IPS-NIHi11 (cell line): ENCODE data around the gene WDR55.
A peak's percentile ranks its signal among the peaks of the same experiment; 100 is the strongest.
"Not testable (repeated sequence)": the region's sequence is repeated elsewhere in the genome, so short reads cannot be mapped to it uniquely, and the experiment has no call there.

Experiments
- DNase-seq: peaks from one replicate; pipeline ENCODE4 v3.0.0; 2012; ENCODE audit warnings: mixed read lengths, low spot score

Gene WDR55

GRCh38 chr5:140658870-140659269, 5.8 kb upstream of the WDR55 start:
- DNase-seq = no peak

- not testable (repeated sequence) for DNase-seq
Observed at GRCh38 chr5:140660371-140660770, 4.3 kb upstream of the WDR55 start.

- no peak for DNase-seq
Observed at GRCh38 chr5:140664030-140664358, 710 bp upstream of the WDR55 start.

GRCh38 chr5:140671035-140671434, 6.3 kb downstream of the WDR55 start:
- not testable (repeated sequence) for DNase-seq

- DNase-seq = no peak
Observed at GRCh38 chr5:140671472-140672125, 6.9 kb downstream of the WDR55 start.

- peak; percentile 22 for DNase-seq
Observed at GRCh38 chr5:140672455-140673186, 7.9 kb downstream of the WDR55 start.

- DNase-seq = peak; percentile 55
Observed at GRCh38 chr5:140673187-140673976, 8.7 kb downstream of the WDR55 start, which contains the start of gene DND1. Gene DND1 (minus strand): TSS chr5:140673576. CDS start chr5:140673542, 34 bp downstream.

GRCh38 chr5:140674211-140674610, 9.5 kb downstream of the WDR55 start:
- no peak for DNase-seq

GRCh38 chr5:140674629-140675028, 9.9 kb downstream of the WDR55 start:
- DNase-seq = no peak

- DNase-seq = no peak
Observed at GRCh38 chr5:140677947-140678346, 13.2 kb downstream of the WDR55 start.

GRCh38 chr5:140678993-140679392, 14.3 kb downstream of the WDR55 start:
- DNase-seq = no peak

GRCh38 chr5:140690376-140690932, 25.8 kb downstream of the WDR55 start:
- no peak for DNase-seq

- peak; percentile 92 for DNase-seq
Observed at GRCh38 chr5:140690941-140691924, 26.5 kb downstream of the WDR55 start, which contains the start of the genes HARS1 and HARS2. Gene HARS1 (minus strand): TSS chr5:140691370. CDS start chr5:140691304, 66 bp downstream. Gene HARS2 (plus strand): TSS chr5:140691455. CDS start chr5:140691649, 194 bp downstream.

- DNase-seq = no peak
Observed at GRCh38 chr5:140694276-140694675, 29.6 kb downstream of the WDR55 start.

- DNase-seq = no peak
Observed at GRCh38 chr5:140696891-140697492, 32.3 kb downstream of the WDR55 start.

- peak; percentile 94 for DNase-seq
Observed at GRCh38 chr5:140700177-140701144, 35.8 kb downstream of the WDR55 start, which contains the start of gene ZMAT2. Gene ZMAT2 (plus strand): TSS chr5:140700447. CDS start chr5:140700461, 14 bp downstream.

- DNase-seq = no peak
Observed at GRCh38 chr5:140707812-140708211, 43.1 kb downstream of the WDR55 start.

- DNase-seq = not testable (repeated sequence)
Observed at GRCh38 chr5:140708787-140709186, 44.1 kb downstream of the WDR55 start.

GRCh38 chr5:140710899-140711552, 46.3 kb downstream of the WDR55 start:
- DNase-seq = peak; percentile 77
